GM19452 (cell line): ENCODE measurements around the gene NUDT2.
A peak's percentile ranks its signal among the peaks of the same experiment; 100 is the strongest.
"Not testable (repeated sequence)": the region's sequence is repeated elsewhere in the genome, so short reads cannot be mapped to it uniquely, and the experiment has no call there.

Experiments used
- ATAC-seq: cut with Tn5 transposase; IDR thresholded peaks from one replicate; pipeline ENCODE4 v1.9.1; 2021; ENCODE audit not compliant: unreplicated experiment

The NUDT2 gene

DNA sequence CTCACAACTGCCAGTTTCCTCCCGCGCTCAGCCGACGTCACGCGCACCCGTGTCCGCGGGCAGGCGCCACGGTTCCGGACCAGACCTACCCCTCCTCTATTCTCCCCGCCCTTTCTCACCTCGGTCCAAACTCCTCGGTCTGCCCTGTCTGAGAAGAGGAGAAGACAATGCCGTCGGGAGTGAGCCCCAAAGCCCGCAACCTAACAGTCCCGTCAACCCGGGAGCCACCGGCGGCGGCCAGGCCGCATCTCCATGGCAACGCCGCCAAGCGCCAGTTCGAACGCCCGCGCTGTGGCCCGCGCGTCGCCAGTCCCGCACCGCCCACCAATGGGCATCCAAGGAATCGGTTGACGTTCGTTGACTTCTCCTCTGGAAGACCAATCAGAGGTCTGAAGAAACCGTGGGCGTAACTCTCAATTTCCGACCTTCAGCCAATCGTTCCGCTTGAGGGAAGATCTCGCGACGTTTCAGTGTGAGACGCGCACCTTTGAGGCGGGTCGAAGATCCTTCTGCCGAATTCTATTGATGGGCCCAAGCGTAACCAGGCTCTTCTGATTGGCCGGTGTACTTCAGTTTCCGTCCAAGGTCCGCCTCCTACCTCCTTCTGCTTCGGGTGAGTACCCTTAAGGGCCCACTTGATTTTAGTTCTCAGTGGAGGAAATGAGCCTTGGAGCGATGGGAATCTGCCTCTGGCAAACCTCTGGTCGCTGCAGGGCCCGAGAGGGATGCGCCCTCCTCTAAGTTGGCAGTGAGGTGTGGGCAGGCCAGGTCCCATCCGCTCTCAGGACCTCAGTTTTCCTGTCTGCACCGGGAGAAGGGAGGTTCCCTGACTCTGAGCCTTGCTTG lies at the start of gene NUDT2, which contains the start of gene KIF24:
TSS of gene NUDT2 (plus strand) at position 583 of the 846 bp plus-strand sequence. CDS start 9,471 bp downstream, outside the sequence.
TSS of gene KIF24 (minus strand) at position 282 of the 846 bp plus-strand sequence. CDS start 17,922 bp downstream, outside the sequence.
- ATAC-seq, result peak; percentile 93

DNA sequence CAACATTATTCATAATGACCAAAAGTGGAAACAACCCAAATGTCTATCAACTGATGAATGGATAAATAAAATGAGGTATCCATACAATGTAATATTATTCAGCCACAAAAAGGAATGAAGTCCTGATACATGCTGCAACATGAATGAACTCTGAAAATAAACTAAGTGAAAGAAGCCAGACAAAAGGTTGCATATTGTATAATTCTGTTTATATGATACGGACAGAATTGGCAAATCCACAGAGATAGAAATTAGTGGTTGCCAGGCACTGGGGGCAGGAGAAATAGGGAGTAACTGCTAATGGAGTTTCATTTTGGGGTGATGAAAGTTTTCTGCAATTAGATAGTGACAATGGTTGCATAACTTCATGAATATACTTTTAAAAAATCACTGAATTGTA lies 47.3 kb upstream of the NUDT2 start:
- no peak for ATAC-seq

DNA sequence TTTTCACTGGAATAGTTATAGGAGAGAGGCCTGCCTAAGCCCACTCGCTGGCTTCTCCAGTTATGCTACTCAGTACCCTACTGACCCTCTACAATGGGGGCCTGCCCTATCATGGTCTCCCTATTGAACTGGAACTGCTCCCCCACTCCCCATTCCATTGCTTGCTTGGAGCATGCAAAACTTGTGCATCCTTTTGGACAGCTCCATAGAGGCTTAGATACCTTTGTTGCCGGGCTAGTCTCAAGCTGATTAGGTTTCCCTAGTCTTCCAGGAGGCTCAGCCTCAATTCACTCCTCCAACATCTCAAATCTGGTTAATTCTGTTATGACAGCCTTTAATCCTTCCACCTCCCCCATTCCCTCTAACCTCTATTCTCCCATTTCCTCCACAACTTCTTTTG lies 40.2 kb upstream of the NUDT2 start:
- ATAC-seq, result no peak

DNA sequence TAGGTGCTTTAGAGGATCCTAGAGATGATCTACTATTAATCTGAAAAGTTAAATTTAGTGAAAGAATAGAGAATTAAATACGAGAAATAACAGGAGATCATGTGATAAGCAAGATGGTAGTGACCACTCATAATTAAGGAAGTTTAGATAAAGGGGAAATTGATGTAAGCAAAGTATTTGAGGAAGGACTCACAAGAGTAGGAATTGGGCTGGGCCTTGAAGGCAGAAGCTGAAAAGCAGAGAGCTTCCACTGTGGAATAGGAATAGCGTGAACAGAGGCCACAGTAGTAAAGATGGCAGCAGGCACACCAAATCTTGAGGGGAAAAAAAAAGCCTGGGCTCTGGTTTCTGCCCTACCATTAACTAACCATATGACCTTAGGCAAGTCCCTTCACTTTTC lies 38.3 kb upstream of the NUDT2 start:
- no peak for ATAC-seq

DNA sequence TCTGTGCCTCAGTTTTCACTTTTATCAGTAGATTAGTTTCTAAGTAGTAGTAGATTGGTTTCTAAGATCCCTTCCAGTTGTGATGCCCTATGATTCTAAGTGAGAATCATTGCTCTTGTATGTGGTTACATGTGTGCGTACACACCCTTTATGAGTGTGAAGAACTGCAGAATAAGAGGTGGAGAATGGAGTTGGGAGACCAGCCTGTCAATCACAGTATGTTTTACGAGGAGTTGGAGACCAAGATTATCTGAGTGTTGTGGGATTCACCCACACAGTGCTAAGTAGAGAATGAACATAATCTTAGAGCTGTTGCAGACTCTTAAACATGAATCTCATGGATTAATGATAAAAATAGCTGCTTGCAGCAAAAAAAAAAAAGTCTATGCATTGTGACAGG lies 37.9 kb upstream of the NUDT2 start:
- ATAC-seq, result no peak

DNA sequence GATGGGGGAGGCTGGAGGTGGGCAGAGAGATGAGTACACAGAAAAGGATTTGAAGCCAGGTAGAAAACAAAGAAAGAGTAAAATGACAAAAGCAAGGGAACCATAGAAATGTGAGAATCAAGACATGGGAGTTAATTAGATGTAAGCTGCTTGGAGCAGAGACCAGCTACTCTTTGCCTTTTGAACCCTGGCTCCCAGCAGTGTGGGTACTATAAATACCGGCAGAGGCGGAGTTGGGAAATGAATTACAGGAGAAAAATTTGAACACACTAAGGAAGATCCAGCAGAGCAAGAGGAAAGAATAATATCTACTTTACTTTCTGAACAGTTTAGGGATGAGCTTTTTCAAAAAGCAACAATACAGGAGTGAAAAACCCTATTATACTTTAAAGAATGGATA lies 36.8 kb upstream of the NUDT2 start:
- ATAC-seq, result no peak

DNA sequence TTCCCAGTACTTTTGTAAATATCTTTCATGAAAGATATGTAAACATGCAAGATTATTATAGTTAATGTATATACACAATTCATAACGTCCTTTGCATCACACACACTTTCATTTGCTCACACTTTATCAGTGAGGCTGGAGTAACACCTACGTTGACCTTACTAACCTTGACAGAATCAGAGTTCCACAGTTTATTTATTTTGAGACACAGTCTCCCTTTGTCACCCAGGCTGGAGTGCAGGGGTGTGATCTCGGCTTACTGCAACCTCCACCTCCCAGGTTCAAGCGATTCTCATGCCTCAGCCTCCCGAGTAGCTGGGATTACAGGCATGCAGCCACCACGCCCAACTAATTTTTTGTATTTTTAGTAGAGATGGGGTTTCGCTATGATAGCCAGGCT lies 28.3 kb upstream of the NUDT2 start:
- not testable (repeated sequence) for ATAC-seq

DNA sequence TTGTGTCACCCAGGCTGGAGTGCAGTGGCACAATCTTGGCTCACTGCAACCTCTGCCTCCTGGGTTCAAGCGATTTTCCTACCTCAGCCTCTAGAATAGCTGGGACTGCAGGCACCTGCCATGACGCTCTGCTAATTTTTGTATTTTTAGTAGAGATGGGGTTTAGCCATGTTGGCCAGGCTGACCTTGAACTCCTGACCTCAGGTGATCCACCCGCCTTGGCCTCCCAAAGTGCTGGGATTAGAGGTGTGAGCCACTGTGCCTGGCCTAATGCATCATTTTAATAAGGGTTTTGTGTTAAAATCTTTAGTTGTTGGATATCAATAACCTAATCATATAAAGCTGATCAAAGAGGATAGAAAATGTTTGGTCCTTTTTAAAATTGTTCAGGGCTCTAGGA lies 21.1 kb upstream of the NUDT2 start:
- ATAC-seq, result not testable (repeated sequence)

DNA sequence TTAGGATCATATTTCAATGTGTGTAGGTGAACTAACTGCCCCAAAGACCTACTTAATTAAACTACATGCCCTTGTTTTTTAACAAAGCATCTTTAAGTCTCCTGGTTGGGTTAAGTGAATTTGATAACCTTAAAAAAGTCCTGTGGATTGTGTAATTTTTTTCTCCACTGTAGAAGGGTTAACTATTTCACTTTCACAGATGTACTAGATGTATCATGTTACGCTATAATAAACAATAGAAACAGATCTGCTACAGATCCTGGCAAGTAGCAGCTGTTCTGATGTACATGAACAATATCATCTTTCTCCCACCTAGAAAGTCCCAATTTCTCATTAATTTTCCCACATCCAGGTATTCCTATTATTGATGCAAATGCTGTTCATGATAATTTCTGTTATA lies 19.2 kb upstream of the NUDT2 start:
- no peak for ATAC-seq

DNA sequence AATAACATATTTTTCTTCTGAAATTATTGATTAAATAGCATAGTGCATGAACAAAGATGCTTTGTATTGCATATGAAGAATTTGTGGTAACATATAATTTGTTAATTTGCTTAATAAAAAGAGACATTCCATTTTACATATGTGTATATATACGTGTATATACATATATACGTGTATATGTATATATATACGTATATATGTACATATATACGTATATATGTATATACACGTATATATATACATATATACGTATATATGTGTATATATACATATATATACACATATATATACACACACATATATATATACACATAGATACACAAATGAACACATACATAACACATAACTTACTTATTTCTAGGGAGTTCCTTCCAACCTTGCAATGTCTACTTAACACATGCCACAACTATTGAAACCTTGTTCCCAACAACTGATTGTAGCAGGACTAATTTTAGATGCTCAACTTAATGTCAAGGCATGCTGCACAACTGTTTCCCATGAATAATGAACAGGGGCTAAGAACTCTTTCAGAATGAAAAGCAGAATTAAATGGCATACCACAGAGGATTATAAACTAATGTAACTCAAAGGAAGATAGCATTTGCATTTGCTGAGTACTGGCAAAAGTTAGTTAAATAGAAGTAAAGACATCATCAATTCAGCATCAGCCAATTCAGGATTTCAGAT lies 17.7 kb upstream of the NUDT2 start:
- no peak for ATAC-seq

DNA sequence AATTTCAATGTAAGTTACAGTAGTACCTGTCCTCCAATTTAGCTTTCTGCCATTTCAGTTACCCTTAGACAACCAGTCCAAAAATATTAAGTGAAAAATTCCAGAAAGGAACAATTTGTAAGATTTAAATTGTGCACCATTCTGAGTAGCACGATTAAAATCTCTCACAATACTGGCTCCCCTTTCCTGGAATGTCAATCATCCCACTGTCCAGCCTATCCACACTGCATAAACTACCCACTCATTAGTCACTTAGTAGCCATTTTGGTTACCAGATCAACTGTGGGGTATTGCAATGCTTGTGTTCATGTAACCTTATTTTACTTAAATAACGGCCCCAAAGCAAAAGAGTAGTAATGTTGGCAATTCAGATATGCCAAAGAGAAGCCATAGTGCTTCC lies 11.9 kb upstream of the NUDT2 start:
- no peak for ATAC-seq

DNA sequence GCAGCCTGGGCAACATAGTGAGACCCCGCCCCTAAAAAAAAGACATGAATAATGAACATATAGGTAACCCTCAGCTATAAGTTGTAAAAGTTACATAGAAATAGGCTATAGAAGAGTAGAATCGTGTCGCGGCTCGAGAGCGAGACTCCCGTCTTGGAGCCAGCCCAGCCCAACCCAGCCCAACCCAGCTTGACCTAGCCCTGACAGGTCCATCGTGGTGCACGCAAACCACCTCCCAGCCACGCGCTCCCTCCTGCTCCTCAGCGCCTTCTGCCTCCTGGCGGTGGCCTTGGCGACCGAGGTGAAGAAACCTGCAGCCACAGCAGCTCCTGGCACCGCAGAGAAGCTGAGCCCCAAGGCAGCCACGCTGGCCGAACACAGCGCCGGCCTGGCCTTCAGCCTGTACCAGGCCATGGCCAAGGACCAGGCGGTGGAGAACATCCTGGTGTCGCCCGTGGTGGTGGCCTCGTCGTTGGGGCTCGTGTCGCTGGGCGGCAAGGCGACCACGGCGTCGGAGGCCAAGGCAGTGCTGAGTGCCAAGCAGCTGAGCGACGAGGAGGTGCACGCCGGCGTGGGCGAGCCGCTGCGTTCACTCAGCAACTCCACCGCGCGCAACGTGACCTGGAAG lies 11.1 kb upstream of the NUDT2 start:
- ATAC-seq, result no peak

DNA sequence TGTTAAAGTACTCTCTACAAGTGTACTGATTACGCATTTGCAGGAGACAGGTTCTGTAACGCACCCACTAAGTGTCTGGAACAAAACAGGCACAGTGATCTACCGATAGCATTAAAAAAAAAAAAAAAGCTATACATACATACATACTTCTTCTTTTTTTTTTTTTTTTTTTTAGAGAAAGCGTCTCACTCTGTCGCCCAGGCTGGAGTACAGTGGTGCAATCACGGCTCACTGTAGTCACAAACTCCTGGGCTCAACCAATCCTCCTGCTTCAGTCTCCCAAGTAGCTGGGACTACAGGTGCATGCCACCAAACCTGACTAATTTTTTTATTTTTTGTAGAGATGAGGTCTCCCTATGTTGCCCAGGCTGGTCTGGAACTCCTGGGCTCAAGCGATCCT lies 7.9 kb upstream of the NUDT2 start:
- no peak for ATAC-seq

DNA sequence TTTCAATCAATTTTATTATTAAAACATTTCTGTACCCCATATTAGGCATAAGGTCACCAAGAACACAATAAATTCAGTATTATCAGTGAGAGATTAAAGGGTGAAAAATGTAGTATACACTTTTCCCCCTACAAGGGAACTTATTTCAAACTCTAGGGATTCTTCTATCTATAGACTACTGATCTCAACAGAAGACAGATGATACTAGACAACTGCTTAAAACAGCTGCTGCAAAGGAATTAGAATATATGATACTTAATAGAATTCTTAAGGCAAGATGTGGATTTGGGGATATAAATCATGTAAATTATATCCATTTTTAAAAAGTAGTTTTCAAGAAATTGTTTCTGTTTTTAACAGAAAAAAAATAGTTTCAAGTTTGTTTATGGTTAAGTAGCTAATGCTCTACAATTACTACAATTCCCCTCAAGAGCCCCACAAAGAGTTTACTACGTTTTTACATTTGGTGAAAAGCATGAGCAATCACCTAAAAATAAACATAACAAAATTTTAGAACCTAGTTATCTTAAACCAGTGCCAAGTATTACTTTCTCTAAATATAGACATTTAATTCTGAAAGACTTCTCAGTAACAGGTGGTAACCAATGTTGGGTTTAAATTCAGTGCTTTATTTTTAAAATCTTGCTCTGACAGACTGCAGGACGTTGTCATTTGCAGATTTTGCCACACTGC lies 6.3 kb upstream of the NUDT2 start:
- no peak for ATAC-seq

DNA sequence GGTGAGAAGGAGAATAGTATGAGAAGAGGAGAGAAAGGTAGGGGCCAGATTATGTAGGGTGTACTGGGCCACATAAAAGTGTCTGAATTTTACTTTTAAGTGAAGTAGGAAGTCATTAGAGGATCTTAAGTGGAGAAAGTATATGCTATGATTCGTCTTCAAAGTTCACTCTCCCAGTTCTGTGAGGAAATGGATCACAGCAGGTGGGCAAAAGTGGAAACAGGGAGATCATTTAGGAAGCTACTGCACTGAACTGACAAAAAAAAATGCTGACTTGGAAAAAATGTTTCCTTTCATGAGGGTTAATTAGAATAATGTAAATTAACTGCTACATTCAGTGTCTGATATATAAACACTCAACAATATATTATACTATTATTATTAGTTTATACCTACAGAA lies 2.7 kb upstream of the NUDT2 start:
- no peak for ATAC-seq

DNA sequence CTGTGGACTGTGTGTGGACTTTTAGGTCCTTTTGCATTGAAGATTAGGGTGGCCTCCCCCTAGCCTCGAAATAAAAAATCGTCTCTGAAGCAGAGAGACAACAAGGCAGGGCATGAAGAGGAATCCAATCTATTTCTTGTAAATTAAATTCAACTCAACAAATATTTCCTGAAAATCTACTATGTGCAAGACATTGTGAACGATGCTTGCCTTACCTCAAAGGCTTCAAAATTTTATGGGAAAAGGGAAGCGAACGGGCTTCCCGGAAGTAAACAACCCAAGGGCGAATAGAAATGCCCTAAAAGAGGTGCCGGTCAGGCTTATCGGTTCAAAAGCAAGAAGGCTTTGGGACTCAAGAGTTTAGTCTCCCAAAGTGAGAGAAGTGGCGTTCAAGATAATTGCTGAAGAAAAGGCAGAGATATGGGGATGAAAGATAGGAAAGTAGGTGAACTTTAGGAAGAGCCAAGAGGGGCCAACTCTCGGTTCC lies 826 bp upstream of the NUDT2 start:
- ATAC-seq, result no peak

DNA sequence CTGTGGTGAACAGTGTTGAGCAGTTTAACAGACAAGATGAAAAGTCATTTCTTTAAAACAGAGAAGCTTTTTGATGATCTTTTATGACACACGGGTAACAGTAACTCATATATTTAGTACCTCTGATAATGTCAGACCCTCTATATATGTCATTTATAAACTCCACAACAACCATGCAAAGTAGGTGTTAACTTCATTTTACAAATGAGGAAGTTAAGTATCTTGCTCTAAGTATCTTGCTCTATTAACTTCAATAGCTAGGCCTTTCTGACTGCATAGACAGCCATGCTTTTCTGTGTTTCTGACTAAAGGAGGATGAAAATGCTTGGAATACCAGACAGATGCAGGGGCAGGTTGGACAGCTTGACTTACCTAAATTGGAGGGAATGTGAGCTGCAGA lies 1.8 kb downstream of the NUDT2 start:
- ATAC-seq, result no peak

DNA sequence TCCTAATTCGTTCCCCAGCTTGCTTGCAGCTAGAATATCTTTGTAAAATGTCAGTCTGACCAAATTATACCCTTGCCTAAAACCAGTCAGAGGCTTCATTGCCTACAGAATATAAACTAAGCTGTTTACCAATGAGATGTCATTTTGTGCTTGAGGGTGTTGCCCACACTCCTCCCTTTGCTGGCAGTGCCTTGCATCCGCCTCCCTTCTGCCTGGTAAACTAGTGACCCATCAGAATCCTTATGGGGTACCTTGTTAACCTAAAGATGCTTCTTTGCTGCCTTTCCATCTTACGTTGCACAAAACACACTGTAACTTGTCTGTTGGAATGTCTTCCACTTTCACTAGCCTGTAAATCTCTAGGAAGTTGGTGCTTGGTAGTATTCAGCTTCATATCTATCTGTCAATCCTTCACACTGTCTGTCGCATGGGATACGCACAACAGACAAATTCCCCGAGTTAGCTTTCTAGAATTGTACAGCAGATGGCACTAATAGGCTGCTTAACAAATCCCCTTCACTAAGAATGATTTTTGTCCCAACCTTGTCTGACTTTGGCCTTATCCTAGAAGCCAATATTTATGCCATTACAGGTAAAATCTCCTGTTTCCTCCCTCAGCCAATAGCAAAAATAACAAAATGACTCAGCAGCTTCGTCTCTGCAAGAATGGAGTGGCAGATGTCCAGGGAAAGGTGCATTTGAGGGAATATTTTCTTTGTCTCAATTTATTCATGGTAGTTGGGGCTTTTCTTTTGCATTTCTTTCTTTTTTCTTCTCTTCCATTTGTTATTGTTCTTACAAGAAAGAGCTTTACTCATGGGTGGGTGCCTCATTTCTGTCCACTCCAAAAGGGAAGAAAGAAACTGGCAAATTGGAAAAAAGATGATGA lies 3.0 kb downstream of the NUDT2 start:
- ATAC-seq, result no peak

DNA sequence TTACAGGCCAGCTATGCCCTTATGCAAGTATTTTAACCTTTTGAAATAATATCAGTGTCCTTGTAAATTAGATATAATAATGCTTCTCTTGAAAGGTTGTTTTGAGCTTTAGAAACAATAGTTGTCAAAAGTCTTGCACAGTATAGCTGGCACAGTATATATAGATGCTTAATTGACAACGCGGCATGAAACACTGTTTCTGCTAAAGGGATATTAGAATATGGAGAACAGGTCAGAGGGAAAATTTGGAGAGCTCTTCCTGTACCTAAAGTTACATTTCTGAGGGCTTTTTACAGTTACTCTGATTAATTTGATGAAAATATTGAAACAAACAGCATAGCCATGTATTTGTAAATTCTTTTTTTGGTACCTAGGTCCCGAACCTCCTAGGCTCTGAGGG lies 4.5 kb downstream of the NUDT2 start:
- no peak for ATAC-seq

DNA sequence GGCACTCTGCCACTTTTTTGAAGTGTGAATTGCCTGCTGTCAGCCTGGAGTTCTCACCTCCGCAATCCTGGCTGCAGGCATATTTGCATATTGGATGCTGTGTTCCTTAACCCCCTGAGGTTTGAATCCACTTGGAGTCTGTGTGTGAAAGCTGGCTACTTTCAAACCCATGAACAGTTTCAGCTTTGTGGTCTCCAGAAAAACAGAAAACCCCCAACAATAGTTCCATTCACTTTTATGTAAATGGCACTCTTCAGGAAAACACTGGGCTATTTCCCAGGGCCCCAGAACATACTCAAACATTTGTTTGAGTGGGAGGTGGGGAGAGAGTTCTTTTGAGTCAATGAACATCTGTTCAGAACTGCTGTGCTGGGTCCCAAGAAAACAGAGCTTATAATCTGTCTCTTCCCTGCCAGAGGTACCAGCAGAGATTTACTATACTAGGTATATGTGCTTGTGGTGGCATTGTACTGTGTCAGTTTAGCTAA lies 5.0 kb downstream of the NUDT2 start:
- ATAC-seq, result no peak
